H9 (cell line): ENCODE results near the gene CFAP100. TPM values are rescaled to one million over a fixed set of nuclear protein-coding genes. Genes with fewer than 3 reads are reported as not detected.

Experiments
- DNase-seq: peaks from one replicate; pipeline ENCODE4 v3.0.0-alpha.2; 2017
- H2AFZ ChIP-seq: one replicate; pipeline ENCODE4 v1.6.1; 2013; ENCODE audit warnings: mild to moderate bottlenecking, low read length, control low read depth, moderate library complexity
- H2AK5ac ChIP-seq: 2 replicates; pipeline ENCODE4 v1.6.1; 2013; ENCODE audit warnings: low read length, control low read depth, mixed read lengths; ENCODE audit not compliant: insufficient read length
- H2BK120ac ChIP-seq: one replicate; pipeline ENCODE4 v1.6.1; 2013; ENCODE audit warnings: low read depth, mild to moderate bottlenecking, low read length, control low read depth, inconsistent platforms; ENCODE audit not compliant: poor library complexity, severe bottlenecking
- H2BK12ac ChIP-seq: 2 replicates; pipeline ENCODE4 v1.6.1; 2013; ENCODE audit warnings: low read length, control low read depth, mixed read lengths, low read depth; ENCODE audit not compliant: insufficient read length
- H2BK15ac ChIP-seq: 2 replicates; pipeline ENCODE4 v1.6.1; 2013; ENCODE audit warnings: low read depth, low read length, control low read depth
- H2BK20ac ChIP-seq: one replicate; pipeline ENCODE4 v1.6.1; 2013; ENCODE audit warnings: low read depth, mild to moderate bottlenecking, low read length, control low read depth, inconsistent platforms; ENCODE audit not compliant: poor library complexity, severe bottlenecking
- H2BK5ac ChIP-seq: 2 replicates; pipeline ENCODE4 v1.6.1; 2013; ENCODE audit warnings: low read length, control low read depth, mixed read lengths; ENCODE audit not compliant: insufficient read length
- H3K14ac ChIP-seq: 2 replicates; pipeline ENCODE4 v1.6.1; 2013; ENCODE audit warnings: low read length, control low read depth; ENCODE audit not compliant: insufficient read depth
- H3K18ac ChIP-seq: 2 replicates; pipeline ENCODE4 v1.6.1; 2013; ENCODE audit warnings: low read depth, mild to moderate bottlenecking, mixed read lengths, low read length, control low read depth; ENCODE audit not compliant: insufficient read length
- H3K23ac ChIP-seq: 2 replicates; pipeline ENCODE4 v1.6.1; 2013; ENCODE audit warnings: low read length, control low read depth, mixed read lengths, low read depth; ENCODE audit not compliant: insufficient read length
- H3K23me2 ChIP-seq: 2 replicates; pipeline ENCODE4 v1.6.1; 2013; ENCODE audit warnings: low read depth, mild to moderate bottlenecking, mixed read lengths, low read length, control low read depth; ENCODE audit not compliant: insufficient read length, poor library complexity, severe bottlenecking
- H3K27ac ChIP-seq: 2 replicates; pipeline ENCODE4 v1.5.1; 2013; ENCODE audit warnings: low read length, control low read depth, mixed read lengths, low read depth; ENCODE audit not compliant: insufficient read length
- H3K27me3 ChIP-seq: 2 replicates; pipeline ENCODE4 v1.6.1; 2013; ENCODE audit warnings: low read length, control low read depth, inconsistent platforms; ENCODE audit not compliant: insufficient read depth
- H3K4ac ChIP-seq: 2 replicates; pipeline ENCODE4 v1.6.1; 2013; ENCODE audit warnings: low read depth, mild to moderate bottlenecking, control low read depth, inconsistent platforms, low read length, moderate library complexity
- H3K4me1 ChIP-seq: 2 replicates; pipeline ENCODE4 v1.6.1; 2013; ENCODE audit warnings: low read length, control low read depth, inconsistent platforms; ENCODE audit not compliant: insufficient read depth
- H3K4me2 ChIP-seq: 2 replicates; pipeline ENCODE4 v1.6.1; 2013; ENCODE audit warnings: low read length, control low read depth, mixed read lengths; ENCODE audit not compliant: insufficient read length, insufficient read depth
- H3K56ac ChIP-seq: 2 replicates; pipeline ENCODE4 v1.6.1; 2013; ENCODE audit warnings: low read depth, mild to moderate bottlenecking, mixed read lengths, low read length, control low read depth; ENCODE audit not compliant: insufficient read length
- H3K79me1 ChIP-seq: 2 replicates; pipeline ENCODE4 v1.6.1; 2013; ENCODE audit warnings: low read depth, mild to moderate bottlenecking, moderate library complexity, low read length, control low read depth, inconsistent platforms; ENCODE audit not compliant: insufficient read depth, poor library complexity, severe bottlenecking
- H3K79me2 ChIP-seq: 2 replicates; pipeline ENCODE4 v1.6.1; 2013; ENCODE audit warnings: low read length, control low read depth, inconsistent platforms; ENCODE audit not compliant: insufficient read depth
- H3K9ac ChIP-seq: 2 replicates; pipeline ENCODE4 v1.6.1; 2013; ENCODE audit warnings: low read length, control low read depth, mixed read lengths; ENCODE audit not compliant: insufficient read length; ENCODE audit errors: extremely low read depth
- H3K9me3 ChIP-seq: one replicate; pipeline ENCODE4 v1.6.1; 2013; ENCODE audit warnings: low read depth, low read length, inconsistent platforms; ENCODE audit not compliant: control insufficient read depth
- H3T11ph ChIP-seq: one replicate; pipeline ENCODE4 v1.6.1; 2013; ENCODE audit warnings: mild to moderate bottlenecking, low read length, control low read depth, inconsistent platforms
- H4K20me1 ChIP-seq: one replicate; pipeline ENCODE4 v1.6.1; 2013; ENCODE audit not compliant: control insufficient read depth, insufficient read length, insufficient read depth
- H4K5ac ChIP-seq: 2 replicates; pipeline ENCODE4 v1.6.1; 2013; ENCODE audit warnings: low read depth, mild to moderate bottlenecking, mixed read lengths, low read length, control low read depth; ENCODE audit not compliant: insufficient read length
- H4K8ac ChIP-seq: replicated peaks from 2 replicates; pipeline ENCODE4 v1.6.1; 2013; ENCODE audit warnings: low read length, control low read depth, mixed read lengths, low read depth; ENCODE audit not compliant: insufficient read length
- H4K91ac ChIP-seq: 2 replicates; pipeline ENCODE4 v1.6.1; 2013; ENCODE audit warnings: low read depth, mild to moderate bottlenecking, moderate library complexity, mixed read lengths, low read length, control low read depth; ENCODE audit not compliant: insufficient read length
- H3K27ac Mint-ChIP-seq, 3 experiments: 2 replicates in 2 of 3; 3 replicates in 1 of 3; pipeline ENCODE4 v1.8.0; 2020 to 2021; ENCODE audit warnings: mixed read lengths in 3 of 3, mild to moderate bottlenecking in 1 of 3, moderate library complexity in 1 of 3
- H3K27me3 Mint-ChIP-seq: 2 replicates; pipeline ENCODE4 v1.8.0; 2021; ENCODE audit warnings: low read depth, mild to moderate bottlenecking, moderate library complexity, mixed read lengths
- H3K36me3 Mint-ChIP-seq, 3 experiments: 2 replicates in 2 of 3; 3 replicates in 1 of 3; pipeline ENCODE4 v1.8.0; 2020 to 2021; ENCODE audit warnings: low read depth in 3 of 3, mixed read lengths in 3 of 3; ENCODE audit not compliant: insufficient read depth in 1 of 3
- H3K4me1 Mint-ChIP-seq, 2 experiments: 2 replicates each; pipeline ENCODE4 v1.8.0; 2020; ENCODE audit warnings: mixed read lengths in 2 of 2
- H3K4me3 Mint-ChIP-seq, 2 experiments: 2 replicates in 1 of 2; 3 replicates in 1 of 2; pipeline ENCODE4 v1.8.0; 2020 to 2021; ENCODE audit warnings: mild to moderate bottlenecking in 2 of 2, mixed read lengths in 2 of 2, moderate library complexity in 1 of 2
- H3K9me3 Mint-ChIP-seq, 2 experiments: 2 replicates in 1 of 2; 3 replicates in 1 of 2; pipeline ENCODE4 v1.8.0; 2020; ENCODE audit warnings: mild to moderate bottlenecking in 2 of 2, mixed read lengths in 2 of 2, moderate library complexity in 1 of 2
- WGBS: extraction: QIAGEN DNeasy Blood & Tissue Kit; methylation state at CpG from one replicate; pipeline ENCODE4 v1.1.7; 2013; ENCODE audit warnings: missing lambda C conversion rate, low lambda C conversion rate, mixed read lengths; ENCODE audit not compliant: insufficient read length; ENCODE audit errors: extremely low coverage; 5-methylcytosine and 5-hydroxymethylcytosine counted together
- total RNA-seq: library from RNA; stranded (reverse); gene quantifications from 2 replicates; pipeline ENCODE4 v1.2.1, GENCODE V29; 2021
- TF ChIP-seq, protein P1 (sequence below): fragments of 200-600 bp; sonication (generic); conservative IDR thresholded peaks from 3 replicates; pipeline ENCODE4 v1.8.0; 2021; ENCODE audit warnings: antibody characterized with exemption, mild to moderate bottlenecking

The CFAP100 gene
- total RNA-seq, 1 experiment from 2014 or later, result 0.44 TPM

DNA sequence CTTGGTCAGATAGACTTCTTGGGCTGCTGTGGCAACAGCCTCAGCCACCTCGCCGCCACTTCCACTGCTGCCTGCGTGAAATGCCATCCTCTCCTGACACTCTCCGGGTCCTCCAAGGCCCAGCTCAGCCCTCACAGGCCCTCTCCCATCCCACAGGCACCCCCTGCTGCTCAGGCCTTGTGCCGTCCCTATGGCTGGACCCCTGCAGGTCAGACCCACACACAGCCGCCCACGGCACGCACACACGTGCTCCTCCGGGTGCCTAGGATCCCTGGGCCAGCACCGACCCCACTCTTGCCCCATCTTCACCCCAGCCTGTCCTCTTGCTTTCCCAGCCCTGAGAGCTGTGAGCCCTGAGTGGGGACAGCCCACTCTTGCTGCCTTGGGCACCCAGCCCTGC is 19.7 kb downstream of the CFAP100 start:
- no peak overlapping the region for H3K4ac ChIP-seq
- H2BK20ac ChIP-seq, result no peak overlapping the region
- no peak for DNase-seq
- H3K79me1 ChIP-seq, result no peaks in the 10 kb centered on the region
- H3K18ac ChIP-seq, result no peak overlapping the region
- peaks cover 2% of the 10 kb centered on the region; the same call in 1 of the 2 replicates for H3K4me1 ChIP-seq
- H3K4me3 Mint-ChIP-seq, result no peak overlapping the region
- H3K23ac ChIP-seq, result no peak overlapping the region
- no peaks in the 10 kb centered on the region for H3K23me2 ChIP-seq
- H4K5ac ChIP-seq, result no peak overlapping the region
- peaks cover 17 to 18% of the 10 kb centered on the region in 2 experiments for H3K4me1 Mint-ChIP-seq
- no CpG with 5 or more reads among the region's 11 CpGs for WGBS
- H3K4me2 ChIP-seq, result no peak overlapping the region
- peaks cover 3% of the 10 kb centered on the region for H3K27me3 Mint-ChIP-seq
- no peak overlapping the region; the same call in 1 of the 2 replicates for H3K14ac ChIP-seq
- H2BK15ac ChIP-seq, result no peak overlapping the region
- no peaks in the 10 kb centered on the region; a peak in 1 of 5 replicates for H3K9me3 Mint-ChIP-seq
- no peaks in the 10 kb centered on the region for H4K20me1 ChIP-seq
- no peak overlapping the region for H4K91ac ChIP-seq
- no peak overlapping the region for H3K9ac ChIP-seq
- H4K8ac ChIP-seq, result no peak overlapping the region
- TF ChIP-seq, protein P1, sequence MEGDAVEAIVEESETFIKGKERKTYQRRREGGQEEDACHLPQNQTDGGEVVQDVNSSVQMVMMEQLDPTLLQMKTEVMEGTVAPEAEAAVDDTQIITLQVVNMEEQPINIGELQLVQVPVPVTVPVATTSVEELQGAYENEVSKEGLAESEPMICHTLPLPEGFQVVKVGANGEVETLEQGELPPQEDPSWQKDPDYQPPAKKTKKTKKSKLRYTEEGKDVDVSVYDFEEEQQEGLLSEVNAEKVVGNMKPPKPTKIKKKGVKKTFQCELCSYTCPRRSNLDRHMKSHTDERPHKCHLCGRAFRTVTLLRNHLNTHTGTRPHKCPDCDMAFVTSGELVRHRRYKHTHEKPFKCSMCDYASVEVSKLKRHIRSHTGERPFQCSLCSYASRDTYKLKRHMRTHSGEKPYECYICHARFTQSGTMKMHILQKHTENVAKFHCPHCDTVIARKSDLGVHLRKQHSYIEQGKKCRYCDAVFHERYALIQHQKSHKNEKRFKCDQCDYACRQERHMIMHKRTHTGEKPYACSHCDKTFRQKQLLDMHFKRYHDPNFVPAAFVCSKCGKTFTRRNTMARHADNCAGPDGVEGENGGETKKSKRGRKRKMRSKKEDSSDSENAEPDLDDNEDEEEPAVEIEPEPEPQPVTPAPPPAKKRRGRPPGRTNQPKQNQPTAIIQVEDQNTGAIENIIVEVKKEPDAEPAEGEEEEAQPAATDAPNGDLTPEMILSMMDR, result no peak
- H3K36me3 Mint-ChIP-seq, result no peaks in the 10 kb centered on the region
- no peak overlapping the region for H3T11ph ChIP-seq
- no peak overlapping the region for H2BK5ac ChIP-seq
- no peak overlapping the region for H3K27ac ChIP-seq
- no peaks in the 10 kb centered on the region for H3K9me3 ChIP-seq
- no peaks in the 10 kb centered on the region; the same call in 1 of the 2 replicates for H3K27me3 ChIP-seq
- H2BK120ac ChIP-seq, result no peak overlapping the region
- H2BK12ac ChIP-seq, result no peak overlapping the region
- H3K27ac Mint-ChIP-seq, result no peak overlapping the region; a peak in 1 of 7 replicates
- no peak overlapping the region for H3K56ac ChIP-seq
- H2AK5ac ChIP-seq, result no peak overlapping the region
- no peak overlapping the region for H2AFZ ChIP-seq
- no peaks in the 10 kb centered on the region for H3K79me2 ChIP-seq
